H7 (cell line): ENCODE results near the gene PIGU. TPM values are rescaled to one million over a fixed set of nuclear protein-coding genes. Genes with fewer than 3 reads are reported as not detected.

Source experiments
- DNase-seq: peaks from one replicate; pipeline ENCODE4 v3.0.0; 2012
- H3K27me3 ChIP-seq: 2 replicates; pipeline ENCODE4 v1.6.0; 2011; ENCODE audit warnings: mild to moderate bottlenecking, low read length; ENCODE audit not compliant: control insufficient read depth, insufficient read depth
- H3K36me3 ChIP-seq: replicated peaks from 2 replicates; pipeline ENCODE4 v1.5.1; 2011; ENCODE audit warnings: low read length; ENCODE audit not compliant: control insufficient read depth, insufficient read depth
- H3K4me3 ChIP-seq: 2 replicates; pipeline ENCODE4 v1.5.1; 2011; ENCODE audit warnings: low read depth, mild to moderate bottlenecking, control low read depth, low read length, moderate library complexity; ENCODE audit not compliant: insufficient read depth
- total RNA-seq: library from RNA; depleted of rRNA; stranded (reverse); fragments of >200 nt; shearing (Covaris generic); gene quantifications from 2 replicates; pipeline ENCODE4 v1.2.3, GENCODE V29; 2014

Gene PIGU
- total RNA-seq, 1 experiment from 2014 or later: 28.6 TPM

- DNase-seq: no peak
These were observed 101.6 kb downstream of the PIGU start for GRCh38 chr20:34575271-34575670.

DNA sequence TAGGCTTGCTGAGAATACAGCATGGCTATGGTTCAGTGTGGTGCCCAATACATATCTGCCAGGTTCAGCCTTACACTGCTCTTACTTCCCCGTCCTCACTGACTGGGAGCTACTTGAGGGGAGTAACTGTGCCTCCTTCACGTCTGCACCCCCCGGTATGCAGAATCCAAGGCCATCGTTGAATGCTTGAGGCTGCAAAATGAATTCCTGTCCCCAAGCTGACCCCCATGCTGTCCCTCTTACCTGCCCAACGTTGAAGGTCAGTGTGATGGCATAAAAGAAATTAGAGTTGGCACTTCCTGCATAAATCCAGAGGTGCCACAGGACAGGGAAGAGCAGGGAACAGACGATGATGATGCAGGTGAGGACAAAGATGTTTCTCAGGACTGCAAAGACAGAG is 102.0 kb downstream of the PIGU start:
- Histone ChIP-seq H3K36me3 (peaks cover 3% of the 10 kb centered on the region), H3K4me3 (no peak overlapping the region), H3K27me3 (no peaks in the 10 kb centered on the region)
- DNase-seq: no peak

More at GRCh38 chr20:34575271-34575670, 101.6 kb downstream of the PIGU start:
- Histone ChIP-seq H3K4me3 (no peak overlapping the region), H3K36me3 (peaks cover 3% of the 10 kb centered on the region), H3K27me3 (no peaks in the 10 kb centered on the region)

GRCh38 chr20:34574426-34574825 is 102.5 kb downstream of the PIGU start:
- no peak for DNase-seq
- H3K4me3 ChIP-seq: no peak overlapping the region
- no peaks in the 10 kb centered on the region for H3K27me3 ChIP-seq
- H3K36me3 ChIP-seq: peaks cover 3% of the 10 kb centered on the region

- H3K36me3 ChIP-seq: peaks cover 3% of the 10 kb centered on the region
- no peaks in the 10 kb centered on the region for H3K27me3 ChIP-seq
- no peak for DNase-seq
- H3K4me3 ChIP-seq: no peak overlapping the region
These were observed 103.2 kb downstream of the PIGU start for GRCh38 chr20:34573541-34574300.

DNA sequence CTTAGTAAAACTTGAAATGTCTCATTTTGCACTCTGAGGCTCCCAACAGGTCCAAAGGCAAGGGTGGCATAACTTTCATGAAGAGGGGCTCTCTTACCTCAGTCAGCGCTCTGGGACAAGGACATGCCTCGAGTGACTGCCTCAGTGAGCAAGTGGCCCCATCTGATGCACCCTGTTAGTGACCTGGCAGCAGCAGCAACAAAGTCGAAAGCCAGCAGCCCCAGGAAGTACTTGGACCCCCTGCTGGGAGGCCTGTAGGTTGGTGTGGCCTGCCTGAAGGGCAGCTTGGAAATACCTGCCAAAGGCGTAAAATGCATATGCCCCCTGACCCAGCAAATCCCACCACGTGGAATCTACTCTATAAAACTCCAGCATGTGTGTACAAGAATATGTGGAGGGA is 105.1 kb downstream of the PIGU start:
- DNase-seq: no peak
- no peaks in the 10 kb centered on the region for H3K27me3 ChIP-seq
- H3K4me3 ChIP-seq: no peak overlapping the region
- peaks cover 2% of the 10 kb centered on the region for H3K36me3 ChIP-seq

DNA sequence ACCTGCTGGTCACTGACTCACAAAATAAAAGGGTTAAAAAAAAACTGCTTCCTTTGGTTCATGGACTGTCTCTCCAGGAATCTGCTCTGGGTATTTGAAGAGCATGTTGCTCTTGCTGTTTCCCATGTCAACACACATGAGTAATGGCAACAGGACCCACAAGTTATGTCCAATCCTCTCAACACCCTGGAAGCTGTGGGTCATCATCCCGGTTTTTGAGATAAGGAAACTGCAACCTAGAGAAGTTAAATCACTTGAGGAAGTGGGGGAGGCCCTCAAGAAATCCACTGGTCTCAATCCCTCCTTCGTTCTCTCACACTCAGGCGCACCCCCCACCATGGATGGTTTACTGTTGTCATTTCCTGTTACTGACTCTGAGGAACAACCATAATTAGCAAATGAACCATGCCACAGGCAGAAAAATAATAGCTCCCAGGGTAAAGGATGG is 106.0 kb downstream of the PIGU start:
- Histone ChIP-seq H3K27me3 (no peaks in the 10 kb centered on the region), H3K4me3 (no peak overlapping the region), H3K36me3 (peaks cover 2% of the 10 kb centered on the region)
- DNase-seq: no peak

- no peak for DNase-seq
- no peaks in the 10 kb centered on the region for H3K27me3 ChIP-seq
- H3K4me3 ChIP-seq: no peak overlapping the region
- no peaks in the 10 kb centered on the region; the same call in none of the 2 replicates for H3K36me3 ChIP-seq
These were observed 107.3 kb downstream of the PIGU start for GRCh38 chr20:34569598-34569997.

DNA sequence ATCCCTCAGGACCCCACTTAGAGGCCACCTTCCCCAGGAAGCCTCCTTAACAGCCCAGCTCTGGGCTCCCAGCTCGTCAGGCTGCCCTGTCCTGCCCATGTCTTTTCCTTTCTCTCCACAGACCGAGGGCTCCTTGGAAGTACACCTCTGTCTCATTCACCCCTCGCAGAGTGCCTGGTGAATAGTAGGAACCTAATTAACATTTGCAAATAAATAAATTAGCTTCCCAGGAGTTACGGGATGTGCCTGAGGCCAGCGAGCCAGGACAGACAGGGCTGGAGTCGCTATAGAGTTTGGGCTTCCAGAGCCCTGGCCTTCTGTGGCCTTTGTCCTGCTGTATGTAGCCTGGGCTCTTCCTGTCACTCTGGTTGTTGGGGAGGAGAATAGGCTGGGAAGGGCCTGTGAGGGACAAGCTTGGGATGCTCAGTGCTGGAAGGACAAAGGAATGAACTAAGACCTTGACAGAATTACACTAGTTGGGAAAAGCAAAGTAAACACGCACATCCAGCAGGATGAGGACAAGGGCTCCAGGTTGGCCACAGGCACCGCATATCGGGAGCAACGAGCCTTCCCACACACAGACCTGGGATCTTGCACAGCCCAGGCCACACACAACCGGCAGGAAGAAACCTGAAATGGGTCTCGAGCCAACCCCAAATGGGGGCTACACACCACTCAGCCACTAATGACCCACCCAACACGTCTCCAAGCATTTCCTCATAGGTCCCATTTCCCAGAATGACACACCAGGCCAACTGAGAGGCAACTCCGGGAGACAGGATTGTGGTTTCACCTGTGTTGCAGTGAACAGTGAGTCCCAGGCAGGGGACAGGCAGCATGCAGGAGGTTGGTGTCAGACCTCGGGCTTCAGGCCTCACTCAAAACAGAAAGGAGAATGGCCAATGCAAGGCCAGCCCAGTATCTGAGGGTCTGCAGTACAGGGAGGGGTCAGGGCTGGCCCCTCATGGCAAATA is 108.7 kb downstream of the PIGU start:
- H3K4me3 ChIP-seq: no peak overlapping the region
- no peaks in the 10 kb centered on the region for H3K27me3 ChIP-seq
- peaks cover 1% of the 10 kb centered on the region for H3K36me3 ChIP-seq
- DNase-seq: no peak

DNA sequence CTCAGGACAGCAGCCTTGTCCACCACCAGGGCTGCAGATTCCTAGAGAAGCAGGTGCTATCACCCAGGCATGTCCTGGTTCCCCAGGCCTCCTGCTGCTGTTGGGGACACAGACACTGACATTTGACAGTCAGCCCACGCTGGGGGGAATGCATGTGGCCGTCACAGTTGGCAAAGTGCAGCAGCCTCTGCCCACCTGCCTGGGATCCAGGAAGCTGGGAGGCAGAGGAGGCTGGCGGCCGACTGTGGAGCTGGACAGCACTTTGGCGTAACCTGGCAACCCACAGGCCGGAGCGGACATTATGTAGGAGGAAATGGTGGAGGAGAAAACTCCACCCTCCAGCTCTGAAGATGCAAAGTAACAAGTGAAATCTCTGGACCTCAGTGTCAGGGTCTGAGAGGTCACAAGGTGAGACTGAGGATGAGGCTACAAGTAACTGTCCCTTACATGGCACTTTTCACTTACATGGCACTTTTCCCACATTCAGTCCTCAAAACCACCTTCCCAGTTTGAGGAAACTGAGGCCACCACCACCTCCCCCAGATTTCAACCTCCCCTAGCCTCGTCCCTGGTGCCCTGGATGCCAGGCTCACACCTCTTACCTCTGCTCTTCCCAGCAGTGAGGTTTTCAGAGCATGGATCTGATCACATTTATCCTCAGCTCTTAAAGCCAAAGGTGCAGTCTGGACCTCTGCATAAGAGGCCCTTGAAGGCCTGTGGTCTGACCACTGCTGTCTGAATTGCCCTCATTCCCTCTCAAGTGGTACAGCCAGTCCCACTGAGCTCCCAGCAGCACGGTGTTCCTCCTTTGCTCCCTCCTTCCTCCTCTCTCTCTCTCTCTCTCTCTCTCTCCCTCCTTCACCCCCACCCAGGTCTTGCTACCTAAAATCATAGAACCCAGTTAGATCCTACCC is 109.7 kb downstream of the PIGU start:
- no peak for DNase-seq
- Histone ChIP-seq H3K4me3 (no peak overlapping the region), H3K36me3 (peaks cover 1% of the 10 kb centered on the region), H3K27me3 (no peaks in the 10 kb centered on the region)

GRCh38 chr20:34564833-34565232 is 112.1 kb downstream of the PIGU start:
- no peak for DNase-seq
- peaks cover 1% of the 10 kb centered on the region for H3K36me3 ChIP-seq
- no peak overlapping the region for H3K4me3 ChIP-seq
- no peaks in the 10 kb centered on the region for H3K27me3 ChIP-seq

- H3K36me3 ChIP-seq: peaks cover 1% of the 10 kb centered on the region
- no peak overlapping the region for H3K4me3 ChIP-seq
- H3K27me3 ChIP-seq: no peaks in the 10 kb centered on the region; the same call in 1 of the 2 replicates
- DNase-seq: peak; percentile 86
These were observed 114.3 kb downstream of the PIGU start for GRCh38 chr20:34562641-34563040.

DNA sequence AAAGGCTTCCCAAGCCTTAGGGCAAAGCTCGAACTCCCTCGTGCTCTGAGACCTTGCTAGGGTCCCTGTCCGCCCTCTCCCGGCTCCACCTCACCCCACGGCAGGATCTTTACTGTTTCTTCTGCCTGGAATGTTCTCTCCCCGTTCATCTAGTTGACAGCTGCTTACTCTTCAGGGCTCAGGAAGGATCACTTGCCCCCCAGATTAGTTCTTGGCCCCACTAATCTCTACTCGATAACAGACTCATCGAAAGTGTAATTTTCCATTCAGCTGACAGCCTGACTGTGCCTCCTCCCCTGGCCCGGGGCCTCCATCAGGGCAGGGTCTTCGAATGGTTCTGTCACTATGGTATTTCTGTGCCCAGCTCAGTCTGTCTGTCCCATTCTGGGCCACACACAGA is 115.2 kb downstream of the PIGU start:
- Histone ChIP-seq H3K4me3 (no peak overlapping the region), H3K27me3 (no peaks in the 10 kb centered on the region; the same call in 1 of the 2 replicates), H3K36me3 (peaks cover 1% of the 10 kb centered on the region)
- DNase-seq: no peak

DNA sequence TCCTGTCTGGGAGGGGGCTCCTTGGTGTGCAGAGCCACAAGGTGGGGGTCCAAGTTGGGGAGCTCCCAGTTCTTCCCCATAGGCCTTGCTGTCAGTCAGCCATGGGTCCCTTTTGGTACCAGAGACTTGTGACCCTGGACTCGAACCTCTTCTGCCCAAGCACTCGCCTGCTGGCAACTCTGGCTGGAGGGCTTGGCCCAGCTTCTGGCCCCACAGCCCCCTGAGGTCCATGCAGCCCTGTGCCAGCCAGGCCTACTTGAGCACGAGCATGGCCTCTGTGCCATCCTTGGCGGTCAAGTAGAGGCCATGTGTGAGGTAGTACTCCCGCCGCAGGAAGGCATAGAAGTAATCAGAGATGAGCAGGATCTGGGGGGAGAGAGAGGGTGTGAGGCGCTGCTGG is 116.3 kb downstream of the PIGU start:
- no peak for DNase-seq

DNA sequence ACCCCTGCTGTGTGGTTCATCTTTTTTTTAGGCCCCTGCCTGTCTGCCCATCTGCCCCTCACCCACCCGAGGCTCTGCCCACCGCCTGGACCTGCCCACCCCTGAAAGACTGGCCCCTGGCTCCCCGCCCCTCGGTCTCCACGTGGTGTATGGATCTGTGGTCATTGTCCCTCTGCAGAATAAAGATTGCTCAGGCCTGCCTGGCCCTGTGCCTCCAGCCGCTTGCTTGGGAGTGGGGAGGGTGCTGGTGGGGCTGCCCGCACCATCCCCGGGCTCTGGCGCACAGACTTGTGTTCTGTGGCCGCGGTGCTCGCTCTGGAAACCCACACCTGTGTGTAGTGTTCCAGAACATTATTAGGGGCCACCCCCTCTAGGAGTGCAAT is 116.8 kb downstream of the PIGU start:
- Histone ChIP-seq H3K27me3 (no peaks in the 10 kb centered on the region; the same call in 1 of the 2 replicates), H3K4me3 (no peak overlapping the region), H3K36me3 (peaks cover 1% of the 10 kb centered on the region)
- no peak for DNase-seq

More for the DNA sequence above, 116.3 kb downstream of the PIGU start:
- Histone ChIP-seq H3K27me3 (no peaks in the 10 kb centered on the region; the same call in 1 of the 2 replicates), H3K36me3 (peaks cover 1% of the 10 kb centered on the region), H3K4me3 (no peak overlapping the region)
